Measurements from ENCODE around the gene KRIT1. TPM values are rescaled to one million over a fixed set of nuclear protein-coding genes. Genes with fewer than 3 reads are reported as not detected.

KRIT1 gene
- total and polyA plus RNA-seq, 3 donors from 2014 or later, result 45.0 to 140 (median 116) TPM

DNA sequence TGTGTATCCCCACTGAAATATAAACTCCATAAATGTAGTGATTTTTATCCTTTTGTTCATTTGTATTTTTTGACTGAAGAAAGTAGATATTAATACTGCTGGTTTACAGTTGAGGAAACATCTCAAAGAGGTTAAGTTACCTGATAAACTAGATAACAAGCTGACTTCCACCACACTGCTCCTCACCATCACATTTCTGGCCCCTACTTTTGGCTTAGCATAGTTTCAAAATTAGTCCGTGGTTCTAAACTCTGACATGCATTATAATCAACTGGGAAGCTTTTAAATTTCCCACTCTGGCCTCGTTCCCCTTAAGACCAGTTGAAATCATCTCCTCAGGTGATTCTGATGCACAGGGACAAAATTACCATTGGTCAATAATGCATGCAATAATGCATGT lies 43.6 kb upstream of the KRIT1 start:
- intact Hi-C loops (cut with DNase I; ENCODE audit: low total_unique reads), result no loop called here
- WGBS, 2 donors, result 93 to 96% methylated on average over 2 of the region's 2 CpGs
- TF ChIP-seq, protein P1, sequence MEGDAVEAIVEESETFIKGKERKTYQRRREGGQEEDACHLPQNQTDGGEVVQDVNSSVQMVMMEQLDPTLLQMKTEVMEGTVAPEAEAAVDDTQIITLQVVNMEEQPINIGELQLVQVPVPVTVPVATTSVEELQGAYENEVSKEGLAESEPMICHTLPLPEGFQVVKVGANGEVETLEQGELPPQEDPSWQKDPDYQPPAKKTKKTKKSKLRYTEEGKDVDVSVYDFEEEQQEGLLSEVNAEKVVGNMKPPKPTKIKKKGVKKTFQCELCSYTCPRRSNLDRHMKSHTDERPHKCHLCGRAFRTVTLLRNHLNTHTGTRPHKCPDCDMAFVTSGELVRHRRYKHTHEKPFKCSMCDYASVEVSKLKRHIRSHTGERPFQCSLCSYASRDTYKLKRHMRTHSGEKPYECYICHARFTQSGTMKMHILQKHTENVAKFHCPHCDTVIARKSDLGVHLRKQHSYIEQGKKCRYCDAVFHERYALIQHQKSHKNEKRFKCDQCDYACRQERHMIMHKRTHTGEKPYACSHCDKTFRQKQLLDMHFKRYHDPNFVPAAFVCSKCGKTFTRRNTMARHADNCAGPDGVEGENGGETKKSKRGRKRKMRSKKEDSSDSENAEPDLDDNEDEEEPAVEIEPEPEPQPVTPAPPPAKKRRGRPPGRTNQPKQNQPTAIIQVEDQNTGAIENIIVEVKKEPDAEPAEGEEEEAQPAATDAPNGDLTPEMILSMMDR (IDR thresholded peaks at IDR 0.05), result no peak
- TF ChIP-seq POLR2A (IDR thresholded peaks at IDR 0.05), result no peak

DNA sequence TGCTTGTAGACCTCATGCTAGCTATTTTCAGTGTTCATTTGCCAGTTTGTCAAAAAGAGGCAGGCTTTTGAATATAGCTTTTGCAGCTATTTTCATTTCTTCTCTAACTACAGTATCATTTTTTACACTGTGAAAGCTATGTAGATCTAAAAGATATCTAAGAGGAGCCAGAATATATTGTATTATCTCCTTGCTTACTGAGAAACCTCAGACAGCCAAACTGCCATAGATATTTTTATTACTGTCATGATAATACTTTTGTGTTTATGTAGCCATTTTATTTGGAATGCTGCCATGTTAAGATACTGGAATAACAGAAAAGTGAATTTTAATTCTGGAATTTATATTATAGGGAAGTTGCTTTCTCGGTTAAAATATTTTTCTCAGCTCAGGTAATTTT lies 37.2 kb upstream of the KRIT1 start:
- Histone ChIP-seq H3K4me3 (no peak overlapping the region), H3K27ac (no peak overlapping the region), H3K27me3 (no peaks in the 10 kb centered on the region), H3K4me1 (peaks cover 6% of the 10 kb centered on the region), H3K36me3 (ENCODE audit: low read depth, missing control alignments) (no peaks in the 10 kb centered on the region), H3K9me3 (no peaks in the 10 kb centered on the region)
- intact Hi-C loops (cut with DNase I; ENCODE audit: low total_unique reads), result no loop called here
- DNase-seq, result no peak
- 61 to 86% methylated on average over 1 of the region's 1 CpG for WGBS, 2 donors
- TF ChIP-seq, protein P1 (IDR thresholded peaks at IDR 0.05), result no peak
- no peak for TF ChIP-seq POLR2A (IDR thresholded peaks at IDR 0.05)

More for the DNA sequence above, 43.6 kb upstream of the KRIT1 start:
- no peak for DNase-seq
- H3K4me3 ChIP-seq, result no peak overlapping the region
- H3K27ac ChIP-seq, result no peak overlapping the region
- no peaks in the 10 kb centered on the region for H3K27me3 ChIP-seq
- H3K9me3 ChIP-seq, result no peaks in the 10 kb centered on the region
- no peaks in the 10 kb centered on the region for H3K4me1 ChIP-seq
- H3K36me3 ChIP-seq (ENCODE audit: low read depth, missing control alignments), result no peaks in the 10 kb centered on the region

DNA sequence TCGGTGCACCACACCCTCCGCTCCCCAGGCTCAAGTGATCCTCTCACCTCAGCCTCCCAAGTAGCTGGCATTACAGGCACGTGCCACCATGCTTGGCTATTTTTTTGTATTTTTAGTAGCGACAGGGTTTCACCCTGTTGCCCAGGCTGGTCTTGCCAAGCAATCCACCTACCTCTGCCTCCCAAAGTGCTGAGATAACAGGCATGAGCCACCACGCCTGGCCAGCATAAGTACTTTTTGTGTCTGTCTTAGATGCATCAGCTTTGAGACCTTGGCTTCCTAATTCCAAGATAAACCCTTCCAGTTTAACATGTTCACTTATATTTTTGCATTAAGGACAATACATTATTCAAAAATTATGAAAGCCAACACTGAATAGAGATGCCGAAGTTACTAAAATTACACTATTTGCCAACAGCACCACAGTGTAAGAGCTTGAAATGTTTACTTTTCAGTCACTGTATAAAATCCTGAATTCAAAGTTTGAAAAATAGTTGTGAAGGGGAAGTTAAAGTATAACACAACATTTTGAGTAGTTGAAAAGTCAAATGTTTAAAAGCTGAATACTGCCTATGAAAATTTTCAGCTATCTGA lies 36.6 kb upstream of the KRIT1 start:
- no peaks in the 10 kb centered on the region for H3K27me3 ChIP-seq
- no peak overlapping the region for H3K27ac ChIP-seq
- no peak overlapping the region for H3K4me3 ChIP-seq
- DNase-seq, result no peak
- no peak for TF ChIP-seq POLR2A (IDR thresholded peaks at IDR 0.05)
- TF ChIP-seq, protein P1 (IDR thresholded peaks at IDR 0.05), result no peak
- intact Hi-C loops (cut with DNase I; ENCODE audit: low total_unique reads), result no loop called here
- WGBS, 2 donors, result 77 to 93% methylated on average over 6 of the region's 6 CpGs
- H3K4me1 ChIP-seq, result peaks cover 6% of the 10 kb centered on the region
- H3K36me3 ChIP-seq (ENCODE audit: low read depth, missing control alignments), result no peaks in the 10 kb centered on the region
- H3K9me3 ChIP-seq, result no peaks in the 10 kb centered on the region

DNA sequence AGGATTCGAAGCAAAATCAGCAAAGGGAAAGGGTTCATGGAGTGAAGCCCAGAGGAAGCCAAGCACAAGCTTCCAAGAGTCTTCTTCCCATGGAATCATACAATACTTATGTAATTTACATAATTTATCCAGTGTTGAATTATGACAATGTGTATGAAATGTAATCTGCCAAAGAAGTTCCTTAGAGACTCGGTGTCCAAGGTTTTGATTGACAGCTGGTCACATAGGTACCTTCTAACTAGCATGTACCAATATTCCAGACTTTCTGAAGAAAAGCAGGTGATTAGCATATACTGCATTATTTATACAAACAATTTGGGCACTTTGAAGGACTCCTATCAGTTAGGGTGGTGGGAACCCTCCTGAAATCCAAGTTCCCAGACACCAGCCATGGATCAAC lies 35.3 kb upstream of the KRIT1 start:
- no peak overlapping the region for H3K4me3 ChIP-seq
- TF ChIP-seq, protein P1 (IDR thresholded peaks at IDR 0.05), result no peak
- no peak for TF ChIP-seq POLR2A (IDR thresholded peaks at IDR 0.05)
- H3K27ac ChIP-seq, result no peak overlapping the region
- intact Hi-C loops (cut with DNase I; ENCODE audit: low total_unique reads), result no loop called here
- no peaks in the 10 kb centered on the region for H3K9me3 ChIP-seq
- no peaks in the 10 kb centered on the region for H3K27me3 ChIP-seq
- WGBS, 2 donors, result 97 to 100% methylated on average over 2 of the region's 2 CpGs
- DNase-seq, result no peak
- H3K4me1 ChIP-seq, result peaks cover 6% of the 10 kb centered on the region
- no peaks in the 10 kb centered on the region for H3K36me3 ChIP-seq (ENCODE audit: low read depth, missing control alignments)

DNA sequence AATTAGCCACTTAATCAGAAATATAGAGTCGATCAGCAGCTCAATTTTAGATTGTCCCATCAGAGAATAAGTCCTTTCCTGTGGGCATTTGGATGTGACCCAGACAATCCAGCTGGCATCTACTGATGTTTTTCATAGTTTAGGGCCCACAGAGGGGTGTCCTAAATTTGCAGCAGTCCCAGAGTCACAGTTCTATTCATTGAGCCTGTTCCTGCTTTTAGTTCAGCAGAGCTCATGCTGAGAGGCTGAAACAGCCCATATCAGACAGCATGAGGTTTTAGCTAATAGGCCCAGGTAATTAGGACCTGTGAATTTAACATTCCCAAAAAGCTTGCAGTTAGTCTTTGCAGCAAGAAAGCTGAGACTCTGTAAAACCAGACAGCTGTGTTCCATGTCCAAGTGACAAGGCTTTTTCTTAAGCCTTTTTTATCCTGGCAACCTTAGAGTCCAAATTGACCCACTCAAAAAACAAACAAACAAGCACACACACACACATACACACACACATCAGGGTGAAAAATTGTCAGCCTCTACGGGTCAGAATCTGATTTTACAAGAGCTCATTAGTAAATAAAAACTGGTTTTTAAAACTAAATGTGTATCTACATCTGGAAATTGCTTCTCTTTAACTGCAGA lies 33.8 kb upstream of the KRIT1 start:
- DNase-seq, result no peak
- Histone ChIP-seq H3K27me3 (no peaks in the 10 kb centered on the region), H3K36me3 (ENCODE audit: low read depth, missing control alignments) (no peaks in the 10 kb centered on the region), H3K9me3 (no peaks in the 10 kb centered on the region), H3K27ac (no peak overlapping the region), H3K4me3 (no peak overlapping the region), H3K4me1 (peaks cover 6% of the 10 kb centered on the region)
- intact Hi-C loops (cut with DNase I; ENCODE audit: low total_unique reads), result no loop called here
- 51 to 64% methylated on average over 2 of the region's 2 CpGs for WGBS, 2 donors
- TF ChIP-seq POLR2A (IDR thresholded peaks at IDR 0.05), result no peak
- TF ChIP-seq, protein P1 (IDR thresholded peaks at IDR 0.05), result no peak

Measured in testis (tissue), 3 donors.